ENCODE results near the gene RGS3. TPM values are rescaled to one million over a fixed set of nuclear protein-coding genes. Genes with fewer than 3 reads are reported as not detected.

Gene RGS3
- total and polyA plus RNA-seq, 7 experiments from 2014 or later, result 4.9 to 43.4 (median 11.6) TPM

DNA sequence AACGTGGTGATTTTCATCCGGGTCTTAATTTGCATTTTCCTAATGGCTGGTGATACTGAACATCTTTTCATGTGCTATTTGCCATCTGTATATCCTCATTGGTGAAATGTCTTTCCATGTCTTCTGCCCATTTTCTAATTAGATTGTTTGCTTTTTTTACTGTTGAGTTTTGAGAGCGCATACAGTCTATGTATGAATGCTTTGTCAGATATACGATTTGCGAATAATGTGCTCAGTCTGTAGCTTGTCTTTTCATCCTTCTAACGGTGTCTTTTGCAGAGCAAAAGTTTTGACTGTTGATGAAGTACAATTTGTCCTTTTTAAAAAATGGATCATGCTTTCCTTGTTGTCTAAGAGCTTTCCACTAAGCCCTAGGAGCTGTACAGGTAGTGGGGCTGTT, 143.0 kb downstream of the RGS3 start:
- H3K4me1 Mint-ChIP-seq, result peaks cover 0 to 6% (median 0%) of the 10 kb centered on the region in 7 donors
- no peak for DNase-seq
- no peaks in the 10 kb centered on the region for H3K36me3 ChIP-seq (ENCODE audit: control insufficient read depth in 2 of 3, insufficient read depth in 3 of 3, low read length in 3 of 3)
- no peaks in the 10 kb centered on the region for H3K27me3 Mint-ChIP-seq
- H3K4me3 Mint-ChIP-seq, result no peak overlapping the region
- no peaks in the 10 kb centered on the region for H3K36me3 Mint-ChIP-seq
- no peaks in the 10 kb centered on the region for H3K4me1 ChIP-seq (ENCODE audit: control insufficient read depth in 2 of 2, insufficient read depth in 2 of 2, low read length in 2 of 2)
- ATAC-seq, result no peak
- no peaks in the 10 kb centered on the region for H3K9me3 ChIP-seq (ENCODE audit: control insufficient read depth in 2 of 3, low read length in 3 of 3)
- intact Hi-C loops (cut with micrococcal nuclease), result no loop called here
- no peaks in the 10 kb centered on the region for H3K9me3 Mint-ChIP-seq
- H3K27ac Mint-ChIP-seq, result no peak overlapping the region
- H3K27me3 ChIP-seq (ENCODE audit: control insufficient read depth in 2 of 2, insufficient read depth in 2 of 2, low read length in 2 of 2), result no peaks in the 10 kb centered on the region
- no peak overlapping the region for H3K4me3 ChIP-seq (ENCODE audit: low read length)
- no peak overlapping the region for H3K27ac ChIP-seq (ENCODE audit: low read depth, low read length)
- CTCF ChIA-PET, result no interaction called here
- POLR2A ChIA-PET, result no interaction called here

DNA sequence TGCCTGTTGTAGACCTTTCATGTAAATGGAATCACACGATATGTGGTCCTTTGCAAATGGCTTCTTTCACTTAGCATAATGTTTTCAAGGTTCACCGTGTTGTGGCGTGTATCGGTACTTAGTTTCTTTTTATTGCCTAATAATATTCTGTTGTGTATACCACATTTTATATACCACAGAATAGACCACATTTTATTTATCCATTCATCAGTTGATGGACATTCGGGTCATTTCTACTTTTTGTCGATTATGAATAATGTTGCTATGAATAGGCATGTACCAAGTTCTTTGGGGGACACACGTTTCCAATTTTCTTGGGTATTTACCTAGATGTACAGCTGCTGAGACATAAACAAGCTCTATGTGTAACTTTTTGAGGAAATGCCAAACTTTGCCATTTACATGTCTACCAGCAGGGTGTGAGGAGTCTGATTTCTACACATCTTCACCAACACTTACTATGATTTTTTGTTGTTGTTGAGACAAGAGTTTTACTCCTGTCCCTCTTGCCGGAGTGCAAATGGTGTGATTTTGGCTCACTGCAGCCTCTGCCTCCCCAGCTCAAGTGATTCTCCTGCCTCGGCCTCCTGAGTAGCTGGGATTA, 144.7 kb downstream of the RGS3 start:
- Mint-ChIP-seq H3K9me3 (no peaks in the 10 kb centered on the region), H3K27ac (no peak overlapping the region), H3K36me3 (no peaks in the 10 kb centered on the region), H3K4me3 (no peak overlapping the region), H3K4me1 (peaks cover 0 to 2% (median 0%) of the 10 kb centered on the region in 7 donors), H3K27me3 (no peaks in the 10 kb centered on the region)
- Histone ChIP-seq H3K27me3 (ENCODE audit: control insufficient read depth in 2 of 2, insufficient read depth in 2 of 2, low read length in 2 of 2) (no peaks in the 10 kb centered on the region), H3K36me3 (ENCODE audit: control insufficient read depth in 2 of 3, insufficient read depth in 3 of 3, low read length in 3 of 3) (no peaks in the 10 kb centered on the region), H3K27ac (ENCODE audit: low read depth, low read length) (no peak overlapping the region), H3K9me3 (ENCODE audit: control insufficient read depth in 2 of 3, low read length in 3 of 3) (no peaks in the 10 kb centered on the region), H3K4me3 (ENCODE audit: low read length) (no peak overlapping the region), H3K4me1 (ENCODE audit: control insufficient read depth in 2 of 2, insufficient read depth in 2 of 2, low read length in 2 of 2) (no peaks in the 10 kb centered on the region)
- POLR2A ChIA-PET, result no interaction called here
- CTCF ChIA-PET, result no interaction called here
- intact Hi-C loops (cut with micrococcal nuclease), result no loop called here
- ATAC-seq (no peak), DNase-seq (no peak)

DNA sequence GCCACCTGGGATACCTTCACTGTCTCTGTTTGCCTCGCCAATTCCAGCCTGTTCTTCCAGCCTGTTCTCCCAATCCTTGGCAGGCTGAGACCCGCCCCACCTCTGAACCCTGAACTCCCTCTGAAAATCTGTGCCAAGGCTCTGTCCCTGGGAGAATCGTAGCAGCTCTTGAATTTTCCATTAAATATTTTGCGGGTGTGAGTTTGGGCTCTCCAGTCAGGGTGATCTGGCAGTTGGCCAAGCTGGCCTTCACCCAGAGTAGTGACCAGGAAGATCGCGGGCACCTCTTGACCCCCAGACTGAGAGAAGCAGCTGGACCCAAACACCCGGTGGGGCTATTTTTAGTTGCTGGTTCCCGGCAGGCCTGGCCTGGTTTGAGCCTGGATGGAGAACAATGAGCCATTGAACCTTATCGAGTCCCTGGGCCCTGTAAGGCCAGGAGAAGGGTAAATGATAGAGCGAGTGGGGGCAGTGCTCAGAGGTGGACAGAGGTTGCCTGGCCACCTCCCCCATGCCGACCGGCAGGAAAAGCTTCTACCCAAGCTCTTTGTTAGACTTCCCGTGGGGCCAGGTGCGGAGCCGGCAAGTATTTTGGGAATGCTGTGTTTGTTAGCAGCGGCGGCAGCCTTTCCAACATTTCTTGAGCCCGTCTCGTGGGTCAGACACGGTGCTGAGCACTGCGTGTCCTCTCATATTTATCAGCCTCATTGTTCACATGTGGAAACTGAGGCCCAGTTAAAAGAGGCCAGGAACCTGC, 146.2 kb downstream of the RGS3 start:
- H3K36me3 ChIP-seq (ENCODE audit: control insufficient read depth in 2 of 3, insufficient read depth in 3 of 3, low read length in 3 of 3), result no peaks in the 10 kb centered on the region
- CTCF ChIA-PET, result no interaction called here
- intact Hi-C loops (cut with micrococcal nuclease), result no loop called here

DNA sequence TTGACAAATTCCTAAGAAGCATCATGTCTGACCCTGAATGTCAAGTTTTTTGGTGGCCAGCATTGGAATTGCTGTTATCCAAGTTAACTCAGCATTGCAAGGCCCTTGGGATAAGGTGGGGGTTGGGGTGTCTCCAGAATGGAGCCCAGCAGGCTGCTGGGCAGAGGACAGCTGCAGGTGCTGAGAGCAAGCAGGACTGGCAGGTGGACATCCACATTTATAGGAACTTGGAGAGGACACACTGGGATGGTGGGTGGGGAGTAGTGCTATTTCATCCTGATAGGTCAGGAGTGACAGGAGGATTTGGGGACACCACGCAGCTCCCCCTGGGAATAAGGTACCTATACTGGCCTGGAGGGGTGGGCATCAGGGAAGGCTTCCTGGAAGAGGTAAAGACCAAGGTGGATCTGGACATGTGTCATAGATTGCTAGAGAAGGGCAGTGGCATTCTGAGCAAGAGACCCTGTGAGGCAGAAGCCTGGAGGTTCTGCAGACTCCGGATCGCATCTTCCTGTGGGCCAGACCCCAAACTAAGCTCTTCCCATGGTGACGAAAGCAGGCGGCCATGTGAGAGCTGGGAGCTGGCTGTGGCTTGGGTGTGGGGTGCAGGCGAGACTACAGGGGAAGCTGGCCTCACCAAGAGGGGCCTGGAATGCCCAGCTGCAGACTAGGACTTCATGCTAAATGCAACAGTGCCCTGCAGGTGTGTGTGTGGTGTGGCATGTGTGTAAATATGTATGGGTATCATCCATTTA, 148.1 kb downstream of the RGS3 start:
- peaks cover 0 to 10% (median 0%) of the 10 kb centered on the region in 7 donors for H3K4me1 Mint-ChIP-seq
- ChIA-PET POLR2A (no interaction called here), CTCF (interaction anchor here (0.6 kb wide), 1 partner anchor 140 kb away, joined by 3 read pairs; no protein-coding TSS in a partner anchor)
- no peak overlapping the region for H3K27ac Mint-ChIP-seq
- DNase-seq (no peak), ATAC-seq (no peak)
- no peak overlapping the region for H3K4me3 Mint-ChIP-seq
- no peaks in the 10 kb centered on the region for H3K9me3 Mint-ChIP-seq
- Histone ChIP-seq H3K27me3 (ENCODE audit: control insufficient read depth in 2 of 2, insufficient read depth in 2 of 2, low read length in 2 of 2) (no peaks in the 10 kb centered on the region), H3K36me3 (ENCODE audit: control insufficient read depth in 2 of 3, insufficient read depth in 3 of 3, low read length in 3 of 3) (no peaks in the 10 kb centered on the region), H3K4me1 (ENCODE audit: control insufficient read depth in 2 of 2, insufficient read depth in 2 of 2, low read length in 2 of 2) (no peaks in the 10 kb centered on the region), H3K27ac (ENCODE audit: low read depth, low read length) (no peak overlapping the region), H3K9me3 (ENCODE audit: control insufficient read depth in 2 of 3, low read length in 3 of 3) (no peaks in the 10 kb centered on the region), H3K4me3 (ENCODE audit: low read length) (no peak overlapping the region)
- intact Hi-C loops (cut with micrococcal nuclease), result no loop called here
- H3K27me3 Mint-ChIP-seq, result no peaks in the 10 kb centered on the region
- H3K36me3 Mint-ChIP-seq, result no peaks in the 10 kb centered on the region

More for the DNA sequence above, 146.2 kb downstream of the RGS3 start:
- Mint-ChIP-seq H3K4me1 (peaks cover 0 to under 1% (median 0%) of the 10 kb centered on the region in 7 donors), H3K27me3 (no peaks in the 10 kb centered on the region), H3K36me3 (no peaks in the 10 kb centered on the region), H3K9me3 (no peaks in the 10 kb centered on the region), H3K27ac (peak overlapping the region in 1 of 9 donors; percentile 60), H3K4me3 (no peak overlapping the region)
- no peaks in the 10 kb centered on the region for H3K27me3 ChIP-seq (ENCODE audit: control insufficient read depth in 2 of 2, insufficient read depth in 2 of 2, low read length in 2 of 2)
- H3K27ac ChIP-seq (ENCODE audit: low read depth, low read length), result no peak overlapping the region
- no peaks in the 10 kb centered on the region for H3K4me1 ChIP-seq (ENCODE audit: control insufficient read depth in 2 of 2, insufficient read depth in 2 of 2, low read length in 2 of 2)
- DNase-seq (no peak), ATAC-seq (no peak)
- POLR2A ChIA-PET, result no interaction called here
- H3K4me3 ChIP-seq (ENCODE audit: low read length), result no peak overlapping the region
- no peaks in the 10 kb centered on the region for H3K9me3 ChIP-seq (ENCODE audit: control insufficient read depth in 2 of 3, low read length in 3 of 3)

DNA sequence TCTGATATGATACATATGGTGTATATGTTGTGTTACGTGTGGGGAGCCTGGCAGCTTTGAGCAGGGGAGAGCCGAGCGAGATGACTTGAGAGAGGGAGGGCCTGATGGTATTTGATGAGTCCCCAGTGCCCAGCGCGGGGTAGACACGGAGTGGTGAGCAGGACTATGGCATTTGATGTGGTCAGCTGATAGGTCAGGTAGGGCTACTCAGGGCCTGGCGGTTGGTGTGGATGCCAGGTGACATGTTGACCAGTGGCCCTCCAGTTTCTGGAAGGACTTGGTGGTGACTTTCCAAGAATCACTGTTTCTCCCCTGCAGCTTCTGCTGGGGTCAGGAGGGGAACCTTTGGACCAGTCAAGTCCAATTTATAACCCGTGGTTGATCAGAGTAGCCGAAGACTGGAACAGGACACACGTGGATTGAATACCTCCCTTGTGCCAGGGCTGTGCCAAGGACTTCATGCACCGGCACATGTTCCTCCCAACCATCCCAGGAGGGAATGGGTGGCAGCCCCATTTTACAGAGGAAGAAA, 148.8 kb downstream of the RGS3 start:
- no peak overlapping the region for H3K4me3 Mint-ChIP-seq
- DNase-seq (no peak), ATAC-seq (no peak)
- H3K36me3 Mint-ChIP-seq, result no peaks in the 10 kb centered on the region
- intact Hi-C loops (cut with micrococcal nuclease), result no loop called here
- ChIA-PET CTCF (no interaction called here), POLR2A (no interaction called here)
- Histone ChIP-seq H3K36me3 (ENCODE audit: control insufficient read depth in 2 of 3, insufficient read depth in 3 of 3, low read length in 3 of 3) (no peaks in the 10 kb centered on the region), H3K27me3 (ENCODE audit: control insufficient read depth in 2 of 2, insufficient read depth in 2 of 2, low read length in 2 of 2) (no peaks in the 10 kb centered on the region), H3K9me3 (ENCODE audit: control insufficient read depth in 2 of 3, low read length in 3 of 3) (no peaks in the 10 kb centered on the region), H3K4me3 (ENCODE audit: low read length) (no peak overlapping the region), H3K4me1 (ENCODE audit: control insufficient read depth in 2 of 2, insufficient read depth in 2 of 2, low read length in 2 of 2) (no peaks in the 10 kb centered on the region), H3K27ac (ENCODE audit: low read depth, low read length) (no peak overlapping the region)
- H3K4me1 Mint-ChIP-seq, result peaks cover 0 to 12% (median 2%) of the 10 kb centered on the region in 7 donors
- H3K9me3 Mint-ChIP-seq, result no peaks in the 10 kb centered on the region
- H3K27ac Mint-ChIP-seq, result peak overlapping the region in 1 of 9 donors; percentile 59
- no peaks in the 10 kb centered on the region for H3K27me3 Mint-ChIP-seq

DNA sequence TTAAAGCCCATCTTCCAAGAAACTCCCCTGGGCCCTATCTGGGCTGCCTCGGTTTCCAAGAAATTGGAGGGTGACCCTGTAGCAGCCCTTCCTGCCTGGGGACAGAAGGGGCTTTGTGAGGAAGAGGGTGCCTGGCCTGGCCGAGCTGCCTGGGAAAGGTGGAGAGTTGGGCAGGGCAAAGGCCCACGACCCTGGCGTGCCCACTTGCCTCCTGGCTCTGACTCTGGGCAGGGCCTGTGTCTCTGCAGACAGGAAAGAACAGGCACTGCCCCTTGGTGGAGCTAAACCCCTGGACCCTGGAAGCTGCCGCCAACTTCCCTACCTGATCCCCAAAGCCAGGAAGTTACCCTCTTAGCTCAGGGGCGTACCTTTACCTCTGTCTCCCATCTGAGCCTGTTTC, 149.3 kb downstream of the RGS3 start:
- intact Hi-C loops (cut with micrococcal nuclease), result no loop called here
- H3K36me3 Mint-ChIP-seq, result no peaks in the 10 kb centered on the region
- Histone ChIP-seq H3K4me3 (ENCODE audit: low read length) (no peak overlapping the region), H3K9me3 (ENCODE audit: control insufficient read depth in 2 of 3, low read length in 3 of 3) (no peaks in the 10 kb centered on the region), H3K4me1 (ENCODE audit: control insufficient read depth in 2 of 2, insufficient read depth in 2 of 2, low read length in 2 of 2) (no peaks in the 10 kb centered on the region), H3K27ac (ENCODE audit: low read depth, low read length) (no peak overlapping the region), H3K27me3 (ENCODE audit: control insufficient read depth in 2 of 2, insufficient read depth in 2 of 2, low read length in 2 of 2) (no peaks in the 10 kb centered on the region), H3K36me3 (ENCODE audit: control insufficient read depth in 2 of 3, insufficient read depth in 3 of 3, low read length in 3 of 3) (no peaks in the 10 kb centered on the region)
- DNase-seq, result no peak
- CTCF ChIA-PET, result no interaction called here
- H3K27me3 Mint-ChIP-seq, result no peaks in the 10 kb centered on the region
- H3K9me3 Mint-ChIP-seq, result no peaks in the 10 kb centered on the region
- POLR2A ChIA-PET, result no interaction called here
- H3K27ac Mint-ChIP-seq, result no peak overlapping the region
- no peak for ATAC-seq
- peaks cover 0 to 15% (median 4%) of the 10 kb centered on the region in 7 donors for H3K4me1 Mint-ChIP-seq
- H3K4me3 Mint-ChIP-seq, result no peak overlapping the region
